T-helper 2 cell (primary cell): ENCODE results near the gene RBM41.
A peak's percentile ranks its signal among the peaks of the same experiment; 100 is the strongest.
"Not testable (repeated sequence)": the region's sequence is repeated elsewhere in the genome, so short reads cannot be mapped to it uniquely, and the experiment has no call there.

ENCODE experiments used
- DNase-seq, 5 experiments: peaks; one replicate each; pipeline versions ENCODE4 v3.0.0 to v3.0.0-alpha.2; 2012 to 2022
- total RNA-seq, 2 donors: gene quantifications; one replicate each; lab custom pipeline; 2026; lab: John Stamatoyannopoulos, UW

RBM41 gene
- 14.0 to 23.8 reads per million in 2 donors for total RNA-seq

DNA sequence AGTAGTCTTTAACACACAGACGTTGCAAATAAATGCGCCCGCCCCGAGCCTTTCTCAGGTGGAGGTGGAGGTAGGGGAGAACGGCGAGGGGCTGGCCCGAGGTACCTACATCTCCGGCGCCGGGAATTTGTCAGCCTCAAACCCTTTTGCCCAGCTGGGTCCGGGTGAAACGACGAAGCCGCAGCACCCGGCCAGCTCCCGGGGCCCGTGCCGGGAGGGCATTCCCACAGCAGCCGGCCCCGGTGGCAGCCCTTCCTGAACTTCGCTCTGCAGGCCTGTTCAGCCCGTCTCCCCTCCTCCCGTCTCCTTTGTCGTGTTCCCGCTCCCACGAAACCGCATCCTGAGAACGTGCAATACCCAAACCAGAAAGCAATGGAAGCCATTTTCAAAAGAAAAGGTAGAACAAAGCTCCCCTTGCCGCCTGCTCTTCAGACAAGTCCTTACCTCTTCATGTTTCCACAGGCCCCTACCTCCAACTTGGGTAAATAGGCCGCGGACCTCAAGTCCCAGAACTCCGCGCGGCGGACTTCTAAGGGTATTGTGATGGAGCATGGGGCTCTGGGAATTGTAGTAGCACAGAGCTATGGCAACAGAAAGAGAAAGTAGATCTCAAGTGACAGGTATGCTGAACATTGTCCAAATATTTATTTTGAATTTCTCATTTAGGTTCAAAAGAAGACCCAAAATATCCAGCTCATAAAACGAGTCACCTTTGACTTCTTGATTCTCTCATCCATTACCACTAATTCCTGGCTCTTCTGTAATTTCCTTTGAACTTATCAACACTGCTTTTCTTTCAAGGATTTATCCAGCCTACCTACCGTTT, at the start of gene RBM41:
Gene RBM41 (minus strand): TSS at position 501 of the 826 bp plus-strand sequence. CDS start 49 bp downstream, at position 452.
- DNase-seq: peak; percentile 33 to 87 (median 64)

DNA sequence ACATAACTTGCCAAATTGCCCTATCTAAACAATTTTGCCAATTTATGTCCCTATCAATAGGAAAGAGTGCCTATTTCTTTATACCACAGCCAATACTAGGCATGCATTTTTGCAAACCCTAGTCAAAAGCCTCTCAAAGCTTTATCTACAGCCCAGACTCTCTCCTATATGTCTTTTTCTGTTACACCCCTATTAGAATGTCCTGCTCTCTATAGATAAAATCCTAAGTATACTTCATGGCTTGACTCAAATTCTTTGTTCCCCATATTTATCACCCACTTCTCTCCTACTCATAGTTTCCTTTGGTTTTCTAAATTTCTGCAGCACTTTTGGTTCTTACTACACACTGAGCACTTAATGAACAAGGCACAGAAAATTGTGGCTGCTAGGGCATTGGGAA, 49.6 kb upstream of the RBM41 start:
- no peak for DNase-seq

DNA sequence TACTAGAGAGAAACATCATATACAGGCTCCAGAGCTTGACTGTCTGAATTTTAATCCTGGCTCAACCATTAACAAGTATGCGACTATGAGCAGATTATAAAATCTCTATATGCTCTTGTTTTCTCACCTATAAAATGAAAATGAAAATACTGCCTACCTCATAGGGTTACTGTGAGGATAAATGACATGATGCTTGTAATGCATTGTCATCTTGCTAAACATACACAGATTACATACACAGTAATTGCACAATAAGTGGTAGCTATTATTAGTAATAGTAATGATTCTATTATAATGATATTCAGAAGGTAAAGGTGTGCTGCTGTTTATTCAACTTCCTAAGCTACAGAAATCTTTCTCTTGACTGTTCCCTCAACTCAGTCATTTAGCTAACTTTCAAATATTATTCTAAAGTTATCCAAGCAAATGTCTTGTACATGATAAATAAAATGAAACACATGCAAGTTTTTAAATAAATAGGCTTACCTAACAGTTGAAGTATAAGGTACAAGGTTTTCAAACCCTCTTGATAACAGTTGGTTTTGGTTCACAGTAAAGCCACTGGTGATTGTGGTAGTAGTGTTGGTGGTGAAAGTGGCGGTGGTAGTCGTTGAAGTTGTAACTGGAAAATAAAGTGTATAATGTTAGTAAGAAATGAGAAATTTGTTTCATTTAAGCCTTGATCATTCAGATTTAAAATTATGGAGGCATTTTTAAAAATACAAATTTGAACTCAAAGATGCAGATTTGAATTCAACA, 48.7 kb upstream of the RBM41 start:
- no peak for DNase-seq

DNA sequence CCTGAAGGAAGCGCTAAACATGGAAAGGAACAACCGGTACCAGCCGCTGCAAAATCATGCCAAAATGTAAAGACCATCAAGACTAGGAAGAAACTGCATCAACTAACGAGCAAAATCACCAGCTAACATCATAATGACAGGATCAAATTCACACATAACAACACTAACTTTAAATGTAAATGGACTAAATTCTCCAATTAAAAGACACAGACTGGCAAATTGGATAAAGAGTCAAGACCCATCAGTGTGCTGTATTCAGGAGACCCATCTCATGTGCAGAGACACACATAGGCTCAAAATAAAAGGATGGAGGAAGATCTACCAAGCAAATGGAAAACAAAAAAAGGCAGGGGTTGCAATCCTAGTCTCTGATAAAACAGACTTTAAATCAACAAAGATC, 39.0 kb upstream of the RBM41 start:
- DNase-seq: not testable (repeated sequence)

DNA sequence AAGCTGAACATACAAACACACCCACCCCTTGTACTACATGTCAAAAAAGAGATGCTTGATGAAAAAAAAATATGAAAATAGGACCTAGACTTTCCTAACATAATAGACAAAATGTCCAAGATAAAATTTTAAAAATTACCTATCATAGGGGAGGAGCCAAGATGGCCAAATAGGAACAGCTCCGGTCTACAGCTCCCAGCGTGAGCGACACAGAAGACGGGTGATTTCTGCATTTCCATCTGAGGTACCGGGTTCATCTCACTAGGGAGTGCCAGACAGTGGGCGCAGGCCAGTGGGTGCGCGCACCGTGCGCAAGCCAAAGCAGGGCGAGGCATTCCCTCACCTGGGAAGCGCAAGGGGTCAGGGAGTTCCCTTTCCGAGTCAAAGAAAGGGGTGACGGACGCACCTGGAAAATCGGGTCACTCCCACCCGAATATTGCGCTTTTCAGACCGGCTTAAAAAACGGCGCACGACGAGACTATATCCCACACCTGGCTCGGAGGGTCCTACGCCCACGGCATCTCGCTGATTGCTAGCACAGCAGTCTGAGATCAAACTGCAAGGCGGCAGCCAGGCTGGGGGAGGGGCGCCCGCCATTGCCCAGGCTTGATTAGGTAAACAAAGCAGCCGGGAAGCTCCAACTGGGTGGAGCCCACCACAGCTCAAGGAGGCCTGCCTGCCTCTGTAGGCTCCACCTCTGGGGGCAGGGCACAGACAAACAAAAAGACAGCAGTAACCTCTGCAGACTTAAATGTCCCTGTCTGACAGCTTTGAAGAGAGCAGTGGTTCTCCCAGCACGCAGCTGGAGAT, 37.2 kb upstream of the RBM41 start:
- not testable (repeated sequence) for DNase-seq

DNA sequence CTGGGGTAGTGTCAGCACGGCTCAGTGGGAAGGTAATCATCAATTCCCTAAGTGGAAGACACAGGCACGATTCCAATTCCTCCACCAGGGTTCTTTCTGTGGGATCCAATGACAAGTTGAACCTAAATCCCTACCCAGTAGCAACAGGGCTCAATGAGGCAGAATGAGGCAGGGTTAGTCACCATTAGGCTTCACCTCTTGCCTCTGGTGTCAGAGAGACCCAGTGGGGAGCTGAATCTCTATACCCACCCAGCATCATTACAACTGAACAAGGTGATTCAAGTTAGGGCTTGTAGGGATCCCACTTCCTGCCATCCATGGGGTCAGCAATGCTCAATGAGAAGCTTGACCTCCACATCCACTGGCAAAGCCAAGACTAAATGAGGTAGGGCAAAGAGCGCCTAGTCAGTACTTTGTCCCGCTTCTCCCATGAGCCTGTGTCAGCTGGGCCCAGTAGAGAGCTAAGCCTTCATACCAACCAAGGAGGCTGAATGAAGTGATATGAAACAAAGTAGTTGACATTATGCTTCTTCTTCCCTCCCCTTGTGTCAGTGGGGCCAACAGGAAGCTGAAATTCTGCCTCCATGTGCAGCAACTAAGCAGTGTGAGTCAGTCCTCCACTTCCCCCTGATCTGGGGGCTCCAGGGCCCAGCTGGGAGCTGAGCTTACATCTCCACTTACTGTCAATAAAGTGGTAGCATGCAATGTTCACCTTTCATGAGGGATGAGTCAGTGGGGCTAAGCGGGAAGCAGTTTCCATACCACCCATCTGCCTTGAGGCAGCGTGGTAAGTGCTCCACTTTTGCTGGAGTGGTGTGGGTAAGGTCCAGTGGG, 36.4 kb upstream of the RBM41 start:
- peak in 1 of 5 experiments; percentile 8 for DNase-seq

DNA sequence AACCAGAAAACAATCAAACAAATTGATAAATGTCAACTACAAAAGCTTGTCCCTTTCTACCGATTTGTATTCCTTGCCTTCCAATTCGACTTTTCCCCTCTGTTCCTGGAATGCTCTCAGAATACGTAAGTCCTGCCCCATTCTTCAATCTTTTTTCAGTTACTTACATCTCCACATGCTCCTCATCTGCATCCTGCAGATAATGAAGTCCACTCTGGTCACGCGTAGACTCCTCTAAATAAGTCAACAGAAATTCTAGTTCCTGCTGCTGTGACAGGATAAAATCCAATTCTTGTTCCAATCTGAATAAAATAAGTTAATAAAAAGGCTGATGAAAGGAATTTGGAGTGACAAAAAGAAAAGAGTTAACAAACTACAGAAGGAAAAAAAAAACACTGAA, 34.4 kb upstream of the RBM41 start:
- no peak for DNase-seq

DNA sequence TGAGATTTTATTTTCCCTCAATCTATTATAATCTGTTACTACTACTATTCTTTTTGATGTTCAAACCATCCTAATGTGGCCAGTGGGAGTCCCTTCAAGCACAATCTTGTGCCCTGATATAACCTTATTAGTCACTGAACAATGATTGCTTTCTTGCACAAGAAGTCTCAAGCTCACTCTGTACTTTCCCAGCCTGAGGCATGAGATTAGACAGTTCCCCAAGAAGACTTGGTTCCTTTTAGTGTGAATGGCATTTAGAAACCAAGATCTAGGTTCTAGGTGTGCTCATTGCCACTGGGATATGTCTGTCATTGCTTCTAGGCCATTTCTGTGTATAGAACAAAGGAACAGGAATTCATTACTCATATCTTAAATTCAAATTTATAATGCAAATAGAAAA, 28.0 kb upstream of the RBM41 start:
- no peak for DNase-seq

DNA sequence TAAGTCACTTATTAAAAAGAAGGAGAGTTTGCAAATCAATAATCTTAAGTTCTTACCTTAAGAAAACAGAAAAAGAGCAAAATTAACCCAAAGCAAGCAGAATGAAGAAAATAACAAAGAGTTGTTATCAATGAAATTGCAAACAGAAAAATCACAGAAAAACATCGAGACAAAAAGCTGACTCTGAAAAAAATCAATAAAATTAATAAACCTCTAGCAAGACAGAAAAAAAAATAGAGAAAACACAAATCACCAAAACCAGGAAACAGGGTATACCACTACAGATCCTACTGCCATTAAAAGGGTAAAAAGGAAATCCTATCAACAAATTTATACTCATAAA, 17.3 kb upstream of the RBM41 start:
- DNase-seq: no peak

DNA sequence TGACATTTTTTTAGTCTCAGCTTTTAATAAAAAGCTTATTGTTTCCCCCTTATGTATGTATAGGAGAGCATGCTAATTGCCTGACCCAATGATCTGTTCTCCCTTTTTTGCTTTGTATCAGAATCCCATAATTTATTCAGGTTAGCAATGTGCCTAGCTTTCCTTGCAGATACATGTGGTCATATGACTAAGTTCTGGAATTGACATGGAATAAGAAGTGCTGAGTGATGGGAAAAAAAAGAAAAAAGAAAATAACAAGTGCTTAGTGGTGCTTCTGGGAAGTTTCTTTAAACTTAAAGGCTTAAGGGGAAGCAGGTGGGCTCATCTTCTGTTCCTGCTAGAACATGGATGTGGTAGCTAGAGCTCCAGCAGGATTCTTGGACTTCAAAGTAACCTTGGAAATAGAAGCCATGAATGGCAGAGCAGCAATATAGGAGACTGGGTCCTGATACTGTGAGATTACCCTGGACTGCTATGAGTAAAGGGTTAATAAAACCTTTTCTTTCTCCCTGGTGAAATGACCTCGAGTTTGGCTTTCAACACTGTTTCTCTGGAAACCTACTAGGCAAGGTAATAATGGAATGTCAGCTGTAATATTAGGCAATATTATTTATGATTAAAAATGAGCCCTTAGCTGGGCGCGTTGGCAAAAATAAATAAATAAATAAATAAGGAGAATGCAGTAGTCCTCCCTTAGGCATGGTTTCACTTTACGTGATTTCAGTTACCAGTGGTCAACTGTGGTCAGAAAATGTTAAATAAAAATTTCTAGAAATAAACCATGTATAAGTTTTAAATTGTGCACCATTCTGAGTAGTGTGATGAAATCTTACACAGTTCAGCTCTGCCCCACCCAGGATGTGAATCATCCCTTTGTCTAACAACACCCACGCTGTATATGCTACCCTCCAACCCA, 16.7 kb upstream of the RBM41 start:
- DNase-seq: peak in 1 of 5 experiments; percentile 11

DNA sequence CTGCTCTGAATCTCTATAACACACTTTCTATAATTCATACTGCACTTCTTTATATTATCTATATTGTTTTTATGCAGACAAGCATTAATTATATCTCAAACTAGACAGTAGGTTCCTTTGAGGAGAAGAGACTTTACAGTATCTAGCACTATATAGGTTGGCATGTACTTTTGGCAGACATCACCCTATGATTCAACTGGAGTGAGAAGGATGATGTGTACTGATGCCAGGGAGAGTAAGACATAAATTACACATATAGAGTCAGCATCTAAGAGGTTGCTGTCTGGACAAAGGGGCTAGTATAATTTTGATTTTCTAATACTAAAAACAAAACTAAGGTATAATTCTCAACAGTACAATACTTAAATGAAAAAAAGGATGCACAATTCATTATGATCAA, 5.1 kb upstream of the RBM41 start:
- no peak for DNase-seq

DNA sequence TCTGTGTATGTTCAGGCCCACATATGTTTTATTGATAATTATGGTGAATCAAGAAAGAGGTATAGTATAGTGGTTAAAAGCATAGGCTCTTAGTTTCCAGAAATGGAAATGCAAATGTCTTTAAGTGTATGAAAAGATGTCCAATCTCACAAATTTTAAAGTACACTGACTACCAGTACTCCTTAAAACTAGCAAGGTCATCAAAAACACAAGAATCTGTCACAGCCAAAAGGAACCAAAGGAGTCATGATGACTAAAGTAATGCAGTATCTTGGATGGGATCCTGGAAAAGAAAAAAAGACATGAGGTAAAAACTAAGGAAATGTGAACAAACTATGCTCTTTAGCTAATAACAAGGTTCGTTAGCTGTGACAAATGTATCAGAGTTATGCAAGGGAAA, 661 bp upstream of the RBM41 start:
- no peak for DNase-seq

DNA sequence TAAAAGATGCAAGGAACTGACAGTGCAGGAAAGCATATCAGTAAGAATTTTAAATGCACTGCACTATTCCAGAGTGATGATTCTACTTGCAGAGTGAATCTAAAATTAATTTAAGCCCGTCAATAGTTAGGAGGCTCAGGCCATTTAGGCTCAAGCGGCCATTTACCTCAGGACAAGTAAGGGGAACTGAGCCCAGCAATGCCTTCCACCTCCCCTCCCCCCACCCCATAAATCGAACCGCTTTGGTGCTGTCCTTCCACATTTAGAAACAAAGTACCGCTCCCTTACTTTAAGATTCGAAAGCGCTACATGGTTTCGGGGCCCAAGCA, 665 bp downstream of the RBM41 start:
- peak in 1 of 5 experiments; percentile 17 for DNase-seq

DNA sequence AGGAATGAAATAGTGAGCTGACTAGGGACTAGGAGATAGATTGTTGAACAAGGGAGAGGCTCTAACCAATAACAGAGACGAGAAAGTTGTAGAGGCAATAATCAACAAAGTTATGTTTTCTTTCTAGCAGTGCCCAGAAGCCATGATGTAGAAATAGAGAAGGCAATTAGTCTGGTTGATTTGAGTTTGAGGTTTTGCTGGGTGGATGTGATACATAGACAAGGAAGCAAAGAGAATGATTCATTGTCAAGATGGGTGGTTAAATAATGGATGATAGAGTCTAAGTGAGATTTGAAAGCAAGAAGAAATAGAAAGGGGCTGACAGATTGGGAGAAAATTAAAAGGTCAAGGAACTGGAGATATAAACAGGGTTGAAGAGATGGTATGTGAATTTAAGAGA, 11.2 kb downstream of the RBM41 start:
- DNase-seq: no peak

DNA sequence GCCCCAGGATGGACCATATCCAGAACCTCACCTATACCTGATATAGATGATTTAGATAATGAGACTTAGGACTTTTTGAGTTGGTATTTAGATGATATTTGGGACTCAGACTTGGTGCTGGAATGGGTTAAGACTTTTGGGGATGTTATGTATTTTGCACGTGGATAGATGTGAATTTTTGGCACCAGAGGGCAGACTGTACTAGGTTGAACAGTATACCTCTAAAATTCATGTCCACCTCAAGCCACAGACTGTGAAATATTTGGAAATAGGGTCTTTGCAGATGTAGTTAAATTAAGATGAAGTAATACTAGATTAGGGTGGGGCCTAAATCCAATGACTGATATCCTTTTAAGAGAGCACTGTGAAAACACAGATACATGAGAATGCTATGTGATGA, 15.6 kb downstream of the RBM41 start:
- no peak for DNase-seq

DNA sequence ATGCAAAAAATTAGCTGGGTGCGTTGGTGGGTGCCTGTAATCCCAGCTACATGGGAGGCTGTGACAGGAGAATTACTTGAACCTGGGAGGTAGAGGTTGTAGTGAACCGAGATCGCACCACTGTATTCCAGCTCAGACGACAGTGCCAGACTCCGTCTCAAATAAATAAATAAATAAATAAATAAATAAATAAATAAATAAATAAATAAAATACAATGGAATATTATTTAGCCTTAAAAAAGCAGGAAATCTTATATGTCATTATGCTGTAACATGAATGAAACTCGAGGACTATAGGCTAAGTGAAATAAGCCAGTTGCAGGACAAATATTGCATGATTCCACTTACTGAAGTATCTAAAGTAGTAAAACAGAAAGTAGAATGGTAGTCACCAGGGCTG, 42.5 kb downstream of the RBM41 start:
- no peak for DNase-seq

DNA sequence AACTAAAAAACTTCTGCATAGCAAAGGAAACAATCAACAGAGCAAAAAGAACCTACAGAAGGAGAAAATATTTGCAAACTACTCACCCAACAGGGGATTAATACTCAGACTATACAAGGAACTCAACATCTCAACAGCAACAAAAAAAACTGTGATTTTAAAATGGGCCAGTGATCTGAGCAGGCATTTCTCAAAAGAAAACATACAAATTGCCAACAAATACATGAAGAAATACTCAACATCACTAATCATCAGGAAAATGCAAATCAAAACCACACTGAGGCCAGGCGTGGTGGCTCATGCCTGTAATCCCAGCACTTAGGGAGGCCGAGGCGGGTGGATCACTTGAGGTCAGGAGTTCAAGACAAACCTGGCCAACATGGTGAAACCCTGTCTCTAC, 60.9 kb downstream of the RBM41 start:
- not testable (repeated sequence) for DNase-seq

DNA sequence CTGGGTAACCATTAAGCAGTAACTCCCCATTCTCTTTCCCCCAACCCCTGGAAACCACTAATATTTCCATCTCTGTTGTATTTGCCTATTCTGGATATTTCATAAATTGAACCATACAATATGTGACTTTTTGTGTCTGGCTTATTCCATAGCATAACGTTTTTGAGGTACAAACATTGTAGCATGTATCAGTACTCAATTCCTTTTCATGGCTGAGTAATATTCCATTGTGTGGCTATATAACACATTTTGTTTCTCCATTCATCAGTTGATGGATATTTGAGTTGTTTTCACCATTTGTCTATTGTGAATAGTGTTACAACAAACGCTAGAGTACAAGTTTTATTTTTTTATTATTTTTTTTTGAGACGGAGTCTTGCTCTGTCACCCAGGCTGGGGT, 63.6 kb downstream of the RBM41 start:
- DNase-seq: no peak

DNA sequence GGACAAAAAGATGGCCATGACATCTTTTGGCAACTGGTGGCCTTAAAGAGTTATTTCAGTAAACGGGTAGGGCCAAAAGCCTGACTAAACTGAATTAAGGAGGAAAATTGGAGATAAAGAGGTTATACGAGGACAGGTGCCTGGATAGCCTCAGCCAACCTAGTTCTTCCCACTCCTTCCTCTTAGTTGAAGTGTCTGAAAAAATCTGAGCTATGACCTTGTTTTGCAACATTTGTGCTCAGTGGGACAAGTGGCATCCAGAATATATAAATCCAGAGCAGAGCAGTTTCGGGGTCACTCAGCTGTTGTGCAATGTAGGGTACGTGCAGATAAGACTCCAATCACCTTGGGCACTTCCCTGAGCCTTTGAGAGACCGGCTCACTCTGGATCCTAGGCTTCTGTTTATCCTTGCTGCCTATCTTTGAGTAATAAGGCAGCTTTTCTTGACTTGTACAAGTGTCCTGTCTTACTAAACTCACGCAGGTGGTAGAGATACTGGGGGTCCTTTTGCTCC, 68.4 kb downstream of the RBM41 start:
- DNase-seq: no peak

DNA sequence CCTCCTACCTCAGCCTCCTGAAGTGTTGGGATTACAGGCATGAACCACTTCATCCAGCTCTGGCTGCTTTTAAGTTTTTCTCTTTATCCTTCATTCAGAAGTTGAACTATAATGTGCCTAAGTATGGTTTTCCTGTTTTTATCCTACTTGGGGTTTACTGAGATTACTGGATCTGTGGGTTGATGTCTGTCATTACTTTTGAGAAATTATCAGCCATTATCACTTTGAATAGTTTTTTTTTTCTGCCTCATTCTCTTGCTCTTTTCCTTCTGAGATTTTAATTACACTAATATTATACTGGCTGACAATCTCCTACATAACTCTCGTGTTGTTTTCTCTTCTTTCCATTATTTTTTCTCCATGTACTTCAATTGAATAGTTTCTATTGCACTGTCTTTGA, 71.0 kb downstream of the RBM41 start:
- DNase-seq: no peak

DNA sequence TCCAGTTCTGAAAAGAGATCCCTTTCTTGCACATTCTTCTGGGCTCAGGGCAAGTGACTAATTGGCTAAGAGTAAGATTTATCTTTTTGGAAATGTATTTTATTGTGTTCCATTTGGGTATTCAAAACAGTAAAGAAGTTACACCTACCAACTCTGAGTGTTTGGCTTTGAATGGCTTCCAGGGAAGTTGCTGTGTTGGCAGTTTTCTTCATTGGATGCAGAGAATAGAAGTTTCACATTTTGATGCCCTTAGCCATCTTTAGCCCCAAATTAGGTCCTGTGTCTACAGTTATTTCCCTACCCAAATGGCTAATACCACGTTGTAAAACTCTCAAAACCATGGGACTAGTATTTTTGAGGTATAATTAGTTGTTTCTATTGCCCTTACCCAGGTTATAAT, 88.9 kb downstream of the RBM41 start:
- DNase-seq: no peak
